Fibroblast of lung (primary cell): ENCODE measurements around the gene THOC6. TPM values are rescaled to one million over a fixed set of nuclear protein-coding genes. Genes with fewer than 3 reads are reported as not detected.

Experiments
- DNase-seq, 2 donors: peaks; one replicate each; pipeline versions ENCODE4 v3.0.0 to v3.0.0-alpha.2; 2010; ENCODE audit warnings: low read depth in 2 of 2
- H2AFZ ChIP-seq: 2 replicates; pipeline ENCODE4 v1.5.1; 2012; ENCODE audit warnings: low read length, control low read depth, inconsistent platforms
- H3K27ac ChIP-seq: 2 replicates; pipeline ENCODE4 v1.5.1; 2011; ENCODE audit warnings: low read length, control low read depth; ENCODE audit not compliant: insufficient read depth
- H3K27me3 ChIP-seq: 2 replicates; pipeline ENCODE4 v1.5.1; 2011; ENCODE audit warnings: mild to moderate bottlenecking, low read length; ENCODE audit not compliant: control insufficient read depth, insufficient read depth
- H3K36me3 ChIP-seq: 2 replicates; pipeline ENCODE4 v1.5.1; 2011; ENCODE audit warnings: low read length; ENCODE audit not compliant: control insufficient read depth, insufficient read depth
- H3K4me1 ChIP-seq: 2 replicates; pipeline ENCODE4 v1.5.1; 2011; ENCODE audit warnings: low read length; ENCODE audit not compliant: control insufficient read depth, insufficient read depth; ENCODE audit errors: extremely low read depth
- H3K4me2 ChIP-seq: 2 replicates; pipeline ENCODE4 v1.5.1; 2011; ENCODE audit warnings: low read length, control low read depth; ENCODE audit not compliant: insufficient read depth; ENCODE audit errors: extremely low read depth
- H3K4me3 ChIP-seq, 4 experiments: fragments of 200-600 bp in 1 of 4; sonication (generic) in 1 of 4; replicated peaks in 1 of 4; 2 replicates each; pipeline ENCODE4 v1.5.1; 2011 to 2016; ENCODE audit warnings: low read length in 4 of 4, low read depth in 3 of 4, mild to moderate bottlenecking in 3 of 4, control low read depth in 2 of 4, inconsistent platforms in 1 of 4, mixed read lengths in 1 of 4; ENCODE audit not compliant: insufficient read depth in 1 of 4; ENCODE audit errors: control extremely low read depth in 1 of 4
- H3K79me2 ChIP-seq: 2 replicates; pipeline ENCODE4 v1.5.1; 2012; ENCODE audit warnings: mild to moderate bottlenecking, low read length, inconsistent platforms; ENCODE audit not compliant: control insufficient read depth, insufficient read depth
- H3K9ac ChIP-seq: 2 replicates; pipeline ENCODE4 v1.5.1; 2011; ENCODE audit warnings: mild to moderate bottlenecking, low read length, control low read depth; ENCODE audit not compliant: insufficient read depth
- H3K9me3 ChIP-seq: 2 replicates; pipeline ENCODE4 v1.5.1; 2012; ENCODE audit warnings: low read depth, low read length; ENCODE audit not compliant: control insufficient read depth, insufficient read depth
- H4K20me1 ChIP-seq: 2 replicates; pipeline ENCODE4 v1.5.1; 2011; ENCODE audit warnings: low read length; ENCODE audit not compliant: control insufficient read depth, insufficient read depth; ENCODE audit errors: extremely low read depth
- EZH2 ChIP-seq: IDR thresholded peaks from 2 replicates; pipeline ENCODE4 v1.5.1; 2012; ENCODE audit warnings: low read length, control low read depth, mild to moderate bottlenecking; ENCODE audit errors: missing control alignments
- polyA plus RNA-seq, 2 donors: library from polyadenylated mRNA; depleted of rRNA in 1 of 2; stranded (reverse) in 1 of 2; unstranded in 1 of 2; fragments of >200 nt; gene quantifications; 2 replicates each; pipeline ENCODE4 v1.2.1, GENCODE V29; 2011 to 2012; ENCODE audit warnings: missing spikeins in 1 of 2
- total RNA-seq: library from RNA; depleted of rRNA; stranded (reverse); fragments of >200 nt; gene quantifications from 2 replicates; pipeline ENCODE4 v1.2.1, GENCODE V29; 2014
- TF ChIP-seq, protein P1 (sequence below), 2 donors: IDR thresholded peaks in 1 of 2; conservative IDR thresholded peaks in 1 of 2; 1 replicate in 1 of 2; 2 replicates in 1 of 2; pipeline ENCODE4 v1.5.1; 2011 to 2012; ENCODE audit warnings: low read length in 2 of 2, control low read depth in 1 of 2, inconsistent platforms in 1 of 2, low read depth in 1 of 2, mild to moderate bottlenecking in 1 of 2

Gene THOC6
- total and polyA plus RNA-seq, 2 donors (not counting 1 experiment from before 2014, with no cell fraction given), result 17.6 to 26.6 TPM

DNA sequence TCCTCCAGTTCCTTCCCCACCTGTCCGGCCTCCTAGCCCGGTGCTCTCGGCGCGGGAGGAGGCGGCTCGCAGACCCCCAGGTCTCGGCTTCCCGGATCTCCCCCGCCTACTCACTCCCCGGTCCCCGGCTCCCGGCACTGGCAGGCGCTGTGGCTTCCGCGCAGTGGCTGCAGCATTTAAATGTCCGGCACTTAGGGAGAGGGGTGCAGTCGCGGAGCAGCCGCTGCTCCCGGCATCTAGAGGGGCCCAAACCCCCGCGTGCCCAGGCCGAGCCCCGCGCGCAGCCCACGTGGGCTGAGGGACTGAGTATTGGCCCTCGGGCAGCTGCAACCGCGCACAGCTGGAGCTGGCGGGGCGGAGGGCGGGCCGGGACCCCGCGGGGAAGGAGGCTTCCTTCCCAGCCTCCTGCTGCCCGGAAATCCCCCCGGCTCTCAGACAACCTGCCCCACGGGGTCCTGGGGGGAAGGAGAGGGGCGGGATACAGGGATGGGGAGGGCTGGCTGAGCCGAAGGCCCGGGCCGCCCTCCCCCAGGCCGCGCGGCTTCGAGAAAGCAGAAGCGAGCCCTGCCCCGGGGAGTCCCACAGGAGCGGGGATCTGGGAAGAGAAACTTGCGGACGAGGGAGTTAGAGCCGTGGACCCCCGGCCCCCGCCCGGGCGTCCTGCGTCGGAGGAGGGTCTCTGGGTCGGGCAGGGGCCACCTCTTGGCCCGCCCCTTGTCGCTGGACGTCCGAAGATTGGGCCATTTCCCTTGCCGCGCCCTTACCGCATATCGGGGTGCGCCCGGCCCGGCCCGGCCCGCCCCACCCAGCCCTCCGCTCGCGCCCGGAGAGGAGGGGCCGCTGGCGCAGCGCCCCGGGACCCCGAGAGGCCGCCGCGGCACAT, 22.2 kb downstream of the THOC6 start, which contains the start of gene MMP25:
TSS of gene MMP25 (plus strand) at position 804 of the 883 bp plus-strand sequence. CDS start 357 bp downstream, outside the sequence.
- no peaks in the 10 kb centered on the region for H3K4me1 ChIP-seq
- no peak within 1 kb of the TSS for H3K27ac ChIP-seq
- peak; percentile 92 for TF ChIP-seq EZH2
- TF ChIP-seq, protein P1, sequence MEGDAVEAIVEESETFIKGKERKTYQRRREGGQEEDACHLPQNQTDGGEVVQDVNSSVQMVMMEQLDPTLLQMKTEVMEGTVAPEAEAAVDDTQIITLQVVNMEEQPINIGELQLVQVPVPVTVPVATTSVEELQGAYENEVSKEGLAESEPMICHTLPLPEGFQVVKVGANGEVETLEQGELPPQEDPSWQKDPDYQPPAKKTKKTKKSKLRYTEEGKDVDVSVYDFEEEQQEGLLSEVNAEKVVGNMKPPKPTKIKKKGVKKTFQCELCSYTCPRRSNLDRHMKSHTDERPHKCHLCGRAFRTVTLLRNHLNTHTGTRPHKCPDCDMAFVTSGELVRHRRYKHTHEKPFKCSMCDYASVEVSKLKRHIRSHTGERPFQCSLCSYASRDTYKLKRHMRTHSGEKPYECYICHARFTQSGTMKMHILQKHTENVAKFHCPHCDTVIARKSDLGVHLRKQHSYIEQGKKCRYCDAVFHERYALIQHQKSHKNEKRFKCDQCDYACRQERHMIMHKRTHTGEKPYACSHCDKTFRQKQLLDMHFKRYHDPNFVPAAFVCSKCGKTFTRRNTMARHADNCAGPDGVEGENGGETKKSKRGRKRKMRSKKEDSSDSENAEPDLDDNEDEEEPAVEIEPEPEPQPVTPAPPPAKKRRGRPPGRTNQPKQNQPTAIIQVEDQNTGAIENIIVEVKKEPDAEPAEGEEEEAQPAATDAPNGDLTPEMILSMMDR (conservative IDR thresholded peaks at IDR 0.05 in 1 of 2, IDR thresholded peaks at IDR 0.05 in 1 of 2; ENCODE audit: low read depth in 1 of 2, low read length in 2 of 2), result no peak
- no peaks in the 10 kb centered on the region for H3K36me3 ChIP-seq
- peak within 1 kb of the TSS; percentile 37 to 47 (median 40) for H3K4me3 ChIP-seq
- H2AFZ ChIP-seq, result peak within 1 kb of the TSS; percentile 60
- peaks cover 43% of the 10 kb centered on the region for H3K27me3 ChIP-seq
- H3K4me2 ChIP-seq, result peak within 1 kb of the TSS; percentile 85
- no peaks in the 10 kb centered on the region for H4K20me1 ChIP-seq
- no peaks in the 10 kb centered on the region for H3K79me2 ChIP-seq
- no peak within 1 kb of the TSS for H3K9ac ChIP-seq
- no peak for DNase-seq
- no peaks in the 10 kb centered on the region for H3K9me3 ChIP-seq

DNA sequence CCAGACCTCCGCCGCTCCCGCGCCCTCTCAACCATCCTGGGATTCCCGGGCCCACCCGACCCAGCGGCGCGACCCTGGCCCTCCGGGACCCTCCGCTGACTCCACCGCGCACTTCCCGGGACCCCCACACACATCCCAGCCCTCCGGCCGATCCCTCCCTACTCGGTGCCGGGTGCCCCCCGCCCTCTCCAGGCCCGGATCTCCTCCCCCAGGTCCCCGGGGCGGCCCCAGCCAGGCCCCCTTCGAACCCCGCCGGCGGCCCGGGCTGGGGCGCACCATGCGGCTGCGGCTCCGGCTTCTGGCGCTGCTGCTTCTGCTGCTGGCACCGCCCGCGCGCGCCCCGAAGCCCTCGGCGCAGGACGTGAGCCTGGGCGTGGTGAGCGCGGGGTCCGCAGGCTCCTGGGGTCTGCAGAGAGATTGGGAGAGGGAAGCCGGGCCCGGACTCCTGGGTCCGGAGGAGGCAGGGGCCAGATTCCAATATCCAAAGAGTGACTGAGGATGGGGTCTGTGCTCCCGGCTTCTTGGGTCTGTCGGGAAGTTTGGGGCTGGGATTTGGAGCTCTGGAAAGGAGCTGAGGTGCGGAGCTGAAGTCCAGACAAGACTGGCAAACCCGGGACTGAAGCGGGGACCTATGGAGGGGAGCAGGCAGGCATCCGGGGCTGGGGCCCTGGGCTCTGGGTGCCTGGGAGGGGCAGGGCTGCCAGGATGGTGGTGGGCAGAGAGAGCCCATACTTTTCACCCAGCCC, 23.0 kb downstream of the THOC6 start:
- peaks cover 47% of the 10 kb centered on the region for H3K27me3 ChIP-seq
- H3K4me2 ChIP-seq, result peak overlapping the region; percentile 5
- no peak overlapping the region for H3K27ac ChIP-seq
- H2AFZ ChIP-seq, result no peak overlapping the region
- no peak for DNase-seq
- no peak overlapping the region for H3K4me3 ChIP-seq
- TF ChIP-seq, protein P1 (conservative IDR thresholded peaks at IDR 0.05 in 1 of 2, IDR thresholded peaks at IDR 0.05 in 1 of 2; ENCODE audit: low read depth in 1 of 2, low read length in 2 of 2), result no peak
- peak; percentile 95 for TF ChIP-seq EZH2
- H3K4me1 ChIP-seq, result no peaks in the 10 kb centered on the region
- H4K20me1 ChIP-seq, result no peaks in the 10 kb centered on the region
- no peaks in the 10 kb centered on the region for H3K79me2 ChIP-seq
- H3K9me3 ChIP-seq, result no peaks in the 10 kb centered on the region
- H3K9ac ChIP-seq, result no peak overlapping the region
- H3K36me3 ChIP-seq, result no peaks in the 10 kb centered on the region

- Histone ChIP-seq H3K4me3 (no peak overlapping the region), H3K9ac (no peak overlapping the region), H3K9me3 (no peaks in the 10 kb centered on the region), H3K79me2 (no peaks in the 10 kb centered on the region), H3K27ac (no peak overlapping the region), H3K36me3 (no peaks in the 10 kb centered on the region), H3K4me2 (no peak overlapping the region), H3K4me1 (no peaks in the 10 kb centered on the region), H2AFZ (no peak overlapping the region), H4K20me1 (no peaks in the 10 kb centered on the region), H3K27me3 (peaks cover 47% of the 10 kb centered on the region)
- TF ChIP-seq, protein P1 (conservative IDR thresholded peaks at IDR 0.05 in 1 of 2, IDR thresholded peaks at IDR 0.05 in 1 of 2; ENCODE audit: low read depth in 1 of 2, low read length in 2 of 2), result no peak
- no peak for TF ChIP-seq EZH2
- no peak for DNase-seq
Observed at GRCh38 chr16:3047387-3047720, 23.5 kb downstream of the THOC6 start.
